Measurements from ENCODE around the gene GOLGA6C. TPM values are rescaled to one million over a fixed set of nuclear protein-coding genes. Genes with fewer than 3 reads are reported as not detected.
"Not testable (repeated sequence)": the region's sequence is repeated elsewhere in the genome, so short reads cannot be mapped to it uniquely, and the experiment has no call there.

GOLGA6C gene
- total RNA-seq, 3 donors from 2014 or later (not counting 1 experiment from before 2014, with no cell fraction given), result not detected

- Histone ChIP-seq H3K9me3 (ENCODE audit: control insufficient read depth, insufficient read depth, low read length) (no peaks in the 10 kb centered on the region), H3K36me3 (ENCODE audit: control insufficient read depth, insufficient read depth, low read length) (no peaks in the 10 kb centered on the region), H3K4me1 (ENCODE audit: control insufficient read depth, insufficient read depth, low read length) (no peaks in the 10 kb centered on the region), H3K27me3 (ENCODE audit: control insufficient read depth, insufficient read depth, low read length) (no peaks in the 10 kb centered on the region), H3K27ac (ENCODE audit: low read length) (no peak overlapping the region), H3K4me3 (ENCODE audit: low read length) (no peak overlapping the region)
- intact Hi-C loops (cut with micrococcal nuclease), result no loop called here
- no peaks in the 10 kb centered on the region for H3K9me3 Mint-ChIP-seq
- WGBS (ENCODE audit: insufficient coverage), result 86% methylated on average over 11 of the region's 11 CpGs
- no peak overlapping the region for H3K27ac Mint-ChIP-seq
- H3K4me3 Mint-ChIP-seq, result no peak overlapping the region
- no peaks in the 10 kb centered on the region for H3K4me1 Mint-ChIP-seq
- no peaks in the 10 kb centered on the region for H3K36me3 Mint-ChIP-seq
- TF ChIP-seq, protein P1, sequence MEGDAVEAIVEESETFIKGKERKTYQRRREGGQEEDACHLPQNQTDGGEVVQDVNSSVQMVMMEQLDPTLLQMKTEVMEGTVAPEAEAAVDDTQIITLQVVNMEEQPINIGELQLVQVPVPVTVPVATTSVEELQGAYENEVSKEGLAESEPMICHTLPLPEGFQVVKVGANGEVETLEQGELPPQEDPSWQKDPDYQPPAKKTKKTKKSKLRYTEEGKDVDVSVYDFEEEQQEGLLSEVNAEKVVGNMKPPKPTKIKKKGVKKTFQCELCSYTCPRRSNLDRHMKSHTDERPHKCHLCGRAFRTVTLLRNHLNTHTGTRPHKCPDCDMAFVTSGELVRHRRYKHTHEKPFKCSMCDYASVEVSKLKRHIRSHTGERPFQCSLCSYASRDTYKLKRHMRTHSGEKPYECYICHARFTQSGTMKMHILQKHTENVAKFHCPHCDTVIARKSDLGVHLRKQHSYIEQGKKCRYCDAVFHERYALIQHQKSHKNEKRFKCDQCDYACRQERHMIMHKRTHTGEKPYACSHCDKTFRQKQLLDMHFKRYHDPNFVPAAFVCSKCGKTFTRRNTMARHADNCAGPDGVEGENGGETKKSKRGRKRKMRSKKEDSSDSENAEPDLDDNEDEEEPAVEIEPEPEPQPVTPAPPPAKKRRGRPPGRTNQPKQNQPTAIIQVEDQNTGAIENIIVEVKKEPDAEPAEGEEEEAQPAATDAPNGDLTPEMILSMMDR (IDR thresholded peaks at IDR 0.05), result no peak
- DNase-seq, result no peak
- ATAC-seq, result no peak
- H3K27me3 Mint-ChIP-seq (ENCODE audit: low read depth in 2 of 2), result peaks cover 2 to 5% of the 10 kb centered on the region in 2 donors
Observed at GRCh38 chr15:75237316-75237982, 20.7 kb upstream of the GOLGA6C start.

DNA sequence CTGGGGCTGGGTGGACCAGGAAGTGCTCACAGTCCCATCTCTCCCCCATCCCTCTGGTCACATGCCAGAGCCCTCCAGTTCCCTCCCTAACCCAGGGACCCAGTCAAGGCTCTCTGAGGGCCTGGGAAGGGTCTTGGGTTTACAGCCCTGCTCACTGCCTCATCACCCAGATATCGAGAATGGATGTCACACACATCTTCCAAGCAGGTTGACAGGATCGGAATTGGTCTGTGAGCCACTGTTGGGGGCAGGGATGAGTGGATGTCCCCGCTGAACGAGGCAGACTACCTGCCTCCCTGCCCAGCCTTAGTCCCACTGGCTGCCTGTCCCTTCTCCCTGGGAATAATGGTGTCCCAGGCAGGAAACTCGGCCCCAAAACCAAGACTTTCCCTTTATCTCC is 20.0 kb upstream of the GOLGA6C start:
- no peaks in the 10 kb centered on the region for H3K4me1 ChIP-seq (ENCODE audit: control insufficient read depth, insufficient read depth, low read length)
- H3K4me3 ChIP-seq (ENCODE audit: low read length), result no peak overlapping the region
- ATAC-seq (no peak), DNase-seq (no peak)
- H3K36me3 ChIP-seq (ENCODE audit: control insufficient read depth, insufficient read depth, low read length), result no peaks in the 10 kb centered on the region
- WGBS (ENCODE audit: insufficient coverage), result 91% methylated on average over 5 of the region's 5 CpGs
- TF ChIP-seq, protein P1 (IDR thresholded peaks at IDR 0.05), result no peak
- H3K4me3 Mint-ChIP-seq, result no peak overlapping the region
- no peak overlapping the region for H3K27ac Mint-ChIP-seq
- H3K27ac ChIP-seq (ENCODE audit: low read length), result no peak overlapping the region
- no peaks in the 10 kb centered on the region for H3K27me3 ChIP-seq (ENCODE audit: control insufficient read depth, insufficient read depth, low read length)
- no peaks in the 10 kb centered on the region for H3K36me3 Mint-ChIP-seq
- H3K27me3 Mint-ChIP-seq (ENCODE audit: low read depth in 2 of 2), result peaks cover 2 to 5% of the 10 kb centered on the region in 2 donors
- intact Hi-C loops (cut with micrococcal nuclease), result no loop called here
- no peaks in the 10 kb centered on the region for H3K9me3 ChIP-seq (ENCODE audit: control insufficient read depth, insufficient read depth, low read length)
- no peaks in the 10 kb centered on the region for H3K9me3 Mint-ChIP-seq
- H3K4me1 Mint-ChIP-seq, result no peaks in the 10 kb centered on the region

GRCh38 chr15:75245741-75246140 is 12.4 kb upstream of the GOLGA6C start:
- H3K4me1 ChIP-seq (ENCODE audit: control insufficient read depth, insufficient read depth, low read length); H3K9me3 Mint-ChIP-seq; intact Hi-C loops (cut with micrococcal nuclease); H3K27me3 Mint-ChIP-seq (ENCODE audit: low read depth in 2 of 2); DNase-seq; H3K27me3 ChIP-seq (ENCODE audit: control insufficient read depth, insufficient read depth, low read length); H3K4me1 Mint-ChIP-seq; H3K36me3 ChIP-seq (ENCODE audit: control insufficient read depth, insufficient read depth, low read length); H3K4me3 ChIP-seq (ENCODE audit: low read length); H3K9me3 ChIP-seq (ENCODE audit: control insufficient read depth, insufficient read depth, low read length); H3K27ac Mint-ChIP-seq; H3K4me3 Mint-ChIP-seq; H3K36me3 Mint-ChIP-seq; H3K27ac ChIP-seq (ENCODE audit: low read length); ATAC-seq: not testable (repeated sequence)
- WGBS (ENCODE audit: insufficient coverage), result 90% methylated on average over 1 of the region's 1 CpG

GRCh38 chr15:75248991-75249390 is 9.1 kb upstream of the GOLGA6C start:
- H3K9me3 ChIP-seq (ENCODE audit: control insufficient read depth, insufficient read depth, low read length); H3K4me3 Mint-ChIP-seq; DNase-seq; H3K36me3 Mint-ChIP-seq; H3K4me3 ChIP-seq (ENCODE audit: low read length); intact Hi-C loops (cut with micrococcal nuclease); H3K9me3 Mint-ChIP-seq; H3K4me1 Mint-ChIP-seq; H3K27ac ChIP-seq (ENCODE audit: low read length); H3K4me1 ChIP-seq (ENCODE audit: control insufficient read depth, insufficient read depth, low read length); H3K36me3 ChIP-seq (ENCODE audit: control insufficient read depth, insufficient read depth, low read length); H3K27ac Mint-ChIP-seq; H3K27me3 ChIP-seq (ENCODE audit: control insufficient read depth, insufficient read depth, low read length); ATAC-seq: not testable (repeated sequence)
- peaks cover 10 to 24% of the 10 kb centered on the region in 2 donors for H3K27me3 Mint-ChIP-seq (ENCODE audit: low read depth in 2 of 2)
- 83% methylated on average over 6 of the region's 6 CpGs for WGBS (ENCODE audit: insufficient coverage)

Measured in natural killer cell (primary cell).